ENCODE results near the gene RASAL1.

DNA sequence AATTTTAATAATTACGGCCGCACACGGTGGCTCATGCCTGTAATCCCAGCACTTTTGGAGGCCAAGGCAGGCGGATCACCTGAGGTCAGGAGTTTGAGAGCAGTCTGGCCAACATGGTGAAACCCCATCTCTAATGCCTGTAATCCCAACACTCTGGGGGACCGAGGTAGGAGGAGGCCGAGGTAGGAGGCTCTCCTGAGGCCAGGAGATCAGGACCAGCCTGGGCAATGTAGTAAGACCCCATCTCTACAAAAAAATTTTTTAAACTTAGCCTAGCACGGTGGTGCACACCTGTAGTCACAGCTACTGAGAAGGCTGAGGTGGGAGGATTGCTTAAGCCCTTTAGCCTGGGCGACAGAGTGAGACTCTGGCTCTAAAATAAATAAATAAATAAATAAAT lies 8.4 kb upstream of the RASAL1 start:
- TF ChIP-seq, protein P1, sequence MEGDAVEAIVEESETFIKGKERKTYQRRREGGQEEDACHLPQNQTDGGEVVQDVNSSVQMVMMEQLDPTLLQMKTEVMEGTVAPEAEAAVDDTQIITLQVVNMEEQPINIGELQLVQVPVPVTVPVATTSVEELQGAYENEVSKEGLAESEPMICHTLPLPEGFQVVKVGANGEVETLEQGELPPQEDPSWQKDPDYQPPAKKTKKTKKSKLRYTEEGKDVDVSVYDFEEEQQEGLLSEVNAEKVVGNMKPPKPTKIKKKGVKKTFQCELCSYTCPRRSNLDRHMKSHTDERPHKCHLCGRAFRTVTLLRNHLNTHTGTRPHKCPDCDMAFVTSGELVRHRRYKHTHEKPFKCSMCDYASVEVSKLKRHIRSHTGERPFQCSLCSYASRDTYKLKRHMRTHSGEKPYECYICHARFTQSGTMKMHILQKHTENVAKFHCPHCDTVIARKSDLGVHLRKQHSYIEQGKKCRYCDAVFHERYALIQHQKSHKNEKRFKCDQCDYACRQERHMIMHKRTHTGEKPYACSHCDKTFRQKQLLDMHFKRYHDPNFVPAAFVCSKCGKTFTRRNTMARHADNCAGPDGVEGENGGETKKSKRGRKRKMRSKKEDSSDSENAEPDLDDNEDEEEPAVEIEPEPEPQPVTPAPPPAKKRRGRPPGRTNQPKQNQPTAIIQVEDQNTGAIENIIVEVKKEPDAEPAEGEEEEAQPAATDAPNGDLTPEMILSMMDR (IDR thresholded peaks at IDR 0.05): no peak
- no peak for TF ChIP-seq SIN3A (IDR thresholded peaks at IDR 0.05; ENCODE audit: borderline replicate concordance, low read depth, low read length)
- TF ChIP-seq NFIC (IDR thresholded peaks at IDR 0.05; ENCODE audit: borderline replicate concordance): no peak
- no peak for TF ChIP-seq TEAD4 (IDR thresholded peaks at IDR 0.05; ENCODE audit: borderline replicate concordance, insufficient read depth)
- TF ChIP-seq YY1 (IDR thresholded peaks at IDR 0.05; ENCODE audit: low read depth): no peak
- no peak for TF ChIP-seq POLR2AphosphoS5 (IDR thresholded peaks at IDR 0.05; ENCODE audit: low read depth, low read length)
